ENCODE results near the gene ALKBH7. TPM values are rescaled to one million over a fixed set of nuclear protein-coding genes. Genes with fewer than 3 reads are reported as not detected.
"Not testable (repeated sequence)": the region's sequence is repeated elsewhere in the genome, so short reads cannot be mapped to it uniquely, and the experiment has no call there.

ALKBH7 gene
- total and polyA plus RNA-seq, 10 of the 15 experiments (the other 5 are each of a cell fraction or from before 2014, with no cell fraction given) = 0.31 to 82.5 (median 37.6) TPM

DNA sequence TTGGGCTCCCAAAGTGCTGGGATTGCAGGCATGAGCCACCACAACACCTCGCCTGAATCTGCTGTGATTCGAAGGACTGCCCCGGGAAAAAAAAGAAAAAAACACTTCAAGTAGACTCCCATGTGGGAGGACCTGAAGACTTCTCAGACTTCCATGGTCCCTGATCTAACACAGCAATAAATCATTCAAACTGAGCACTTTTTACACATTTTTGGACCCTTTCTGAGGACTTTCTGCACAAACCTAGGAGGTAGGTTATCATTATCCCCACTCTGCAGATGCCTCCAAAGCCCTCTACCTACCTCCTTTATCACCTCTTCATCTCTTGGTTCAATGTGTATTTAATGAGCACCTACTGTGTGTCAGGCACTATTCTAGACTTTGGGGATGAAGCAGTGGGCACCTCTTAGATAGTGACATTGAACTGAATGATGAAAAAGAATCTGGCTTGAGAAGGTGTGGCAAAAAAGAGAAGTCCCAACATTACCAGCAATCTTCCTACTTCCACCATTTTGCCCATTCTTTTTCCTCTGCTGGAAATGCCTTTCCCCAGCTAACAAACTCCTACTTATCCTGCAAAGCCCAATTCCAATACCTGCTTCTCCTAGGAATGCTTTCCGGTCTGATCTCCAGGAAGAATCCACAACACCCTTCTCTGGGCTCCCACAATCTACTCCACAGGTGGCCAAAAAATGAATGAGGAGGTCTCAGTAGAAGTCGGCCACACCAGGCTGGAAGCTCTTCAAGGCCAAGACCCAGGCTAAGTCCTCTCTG lies 12.8 kb upstream of the ALKBH7 start:
- CTCF ChIA-PET = interaction anchor here (0.5 kb wide), 1 partner anchor 12 kb away, joined by 3 read pairs; no protein-coding TSS in a partner anchor

DNA sequence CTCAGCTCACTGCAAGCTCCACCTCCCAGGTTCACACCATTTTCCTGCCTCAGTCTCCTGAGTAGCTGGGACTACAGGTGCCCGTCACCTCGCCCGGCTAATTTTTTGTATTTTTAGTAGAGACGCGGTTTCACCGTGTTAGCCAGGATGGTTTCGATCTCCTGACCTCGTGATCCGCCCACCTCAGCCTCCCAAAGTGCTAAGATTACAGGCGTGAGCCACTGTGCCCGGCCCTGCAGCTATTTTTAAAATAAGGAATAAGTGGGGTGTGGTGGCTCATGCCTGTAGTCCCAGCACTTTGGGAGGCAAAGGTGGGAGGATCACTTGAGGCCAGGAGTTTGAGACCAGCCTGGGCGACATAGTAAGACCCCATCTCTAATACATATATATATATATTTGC lies 12.1 kb upstream of the ALKBH7 start:
- FAIRE-seq; H3K9ac ChIP-seq (ENCODE audit: control insufficient read depth, insufficient read depth, low read length); H4K20me1 ChIP-seq (ENCODE audit: control insufficient read depth, insufficient read depth); intact Hi-C loops (cut with micrococcal nuclease; ENCODE audit: unreplicated experiment); H2AFZ ChIP-seq (ENCODE audit: control insufficient read depth, low read depth, low read length); H3K27ac ChIP-seq (ENCODE audit: control insufficient read depth, insufficient read depth); H3K4me2 ChIP-seq (ENCODE audit: control insufficient read depth, insufficient read depth); H3K36me3 ChIP-seq (ENCODE audit: control insufficient read depth in 2 of 2, insufficient read depth in 2 of 2, low read length in 1 of 2); ATAC-seq; in situ Hi-C loops (cut with MboI); H3K4me3 ChIP-seq; DNase-seq (ENCODE audit: low read depth, low spot score); BruUV-seq (replicated peaks); H3K27me3 ChIP-seq (replicated peaks in 1 of 2; ENCODE audit: control insufficient read depth in 2 of 2, insufficient read depth in 2 of 2, low read length in 1 of 2); H3K9me3 ChIP-seq (replicated peaks; ENCODE audit: control insufficient read depth, insufficient read depth, low read length); H3K4me1 ChIP-seq (ENCODE audit: control insufficient read depth, insufficient read depth, low read length): not testable (repeated sequence)
- POLR2A ChIA-PET = interaction anchor here (0.7 kb wide), 1 partner anchor 139 kb away, joined by 3 read pairs; no protein-coding TSS in a partner anchor
- SMC1A ChIA-PET (ENCODE audit: uncharacterized antibody, unreplicated experiment) = interaction anchor here (1.0 kb wide), 1 partner anchor 12 kb away, joined by 10 read pairs; the partner anchor contains the start of gene ALKBH7
- peaks cover 15% of the 10 kb centered on the region for H3K79me2 ChIP-seq (ENCODE audit: control insufficient read depth, insufficient read depth, low read length)
- CTCF ChIA-PET = interaction anchor here (0.5 to 1.1 kb wide), 2 partner anchors 11 to 234 kb away, joined by 3 read pairs; no protein-coding TSS in a partner anchor
- RAD21 ChIA-PET (ENCODE audit: unreplicated experiment) = interaction anchor here (0.7 kb wide), 1 partner anchor 160 kb away, joined by 3 read pairs; no protein-coding TSS in a partner anchor
- 63% methylated on average over 12 of the region's 12 CpGs for WGBS (ENCODE audit: insufficient coverage, insufficient replicate concordance, low lambda C conversion rate, missing lambda C conversion rate)

More for the DNA sequence above, 12.8 kb upstream of the ALKBH7 start:
- in situ Hi-C loops (cut with MboI) = no loop called here
- ChIA-PET SMC1A (ENCODE audit: uncharacterized antibody, unreplicated experiment) (no interaction called here), POLR2A (no interaction called here), RAD21 (ENCODE audit: unreplicated experiment) (no interaction called here)
- FAIRE-seq (no peak), ATAC-seq (no peak), DNase-seq (ENCODE audit: low read depth, low spot score) (no peak)
- Histone ChIP-seq H3K9ac (ENCODE audit: control insufficient read depth, insufficient read depth, low read length) (no peak overlapping the region), H3K79me2 (ENCODE audit: control insufficient read depth, insufficient read depth, low read length) (peaks cover 15% of the 10 kb centered on the region), H4K20me1 (ENCODE audit: control insufficient read depth, insufficient read depth) (no peaks in the 10 kb centered on the region), H3K9me3 (replicated peaks; ENCODE audit: control insufficient read depth, insufficient read depth, low read length) (no peaks in the 10 kb centered on the region), H3K27ac (ENCODE audit: control insufficient read depth, insufficient read depth) (no peak overlapping the region), H3K36me3 (ENCODE audit: control insufficient read depth in 2 of 2, insufficient read depth in 2 of 2, low read length in 1 of 2) (no peaks in the 10 kb centered on the region; a peak in 1 of 4 replicates), H3K4me3 (no peak overlapping the region), H3K4me2 (ENCODE audit: control insufficient read depth, insufficient read depth) (no peak overlapping the region), H3K4me1 (ENCODE audit: control insufficient read depth, insufficient read depth, low read length) (no peaks in the 10 kb centered on the region), H3K27me3 (replicated peaks in 1 of 2; ENCODE audit: control insufficient read depth in 2 of 2, insufficient read depth in 2 of 2, low read length in 1 of 2) (no peaks in the 10 kb centered on the region), H2AFZ (ENCODE audit: control insufficient read depth, low read depth, low read length) (no peak overlapping the region)
- WGBS (ENCODE audit: insufficient coverage, insufficient replicate concordance, low lambda C conversion rate, missing lambda C conversion rate) = 79% methylated on average over 5 of the region's 5 CpGs
- no TSS peak for BruUV-seq (replicated peaks)
- intact Hi-C loops (cut with micrococcal nuclease; ENCODE audit: unreplicated experiment) = no loop called here
- TF ChIP-seq SPI1 (IDR thresholded peaks at IDR 0.05; ENCODE audit: borderline replicate concordance, insufficient read depth, low read depth, low read length) (no peak), ZNF207 (IDR thresholded peaks at IDR 0.05; ENCODE audit: borderline replicate concordance) (no peak), RELA (IDR thresholded peaks at IDR 0.05; ENCODE audit: borderline replicate concordance, partially characterized antibody) (no peak), HDAC2 (IDR thresholded peaks at IDR 0.05) (no peak), PML (IDR thresholded peaks at IDR 0.05; ENCODE audit: low read length) (no peak), IKZF2 (IDR thresholded peaks at IDR 0.05) (no peak), DPF2 (IDR thresholded peaks at IDR 0.05) (no peak), EGR1 (IDR thresholded peaks at IDR 0.05; ENCODE audit: borderline replicate concordance in 1 of 2, low read depth in 2 of 2, low read length in 2 of 2) (no peak), PAX8 (IDR thresholded peaks at IDR 0.05) (no peak), NFYA (IDR thresholded peaks at IDR 0.05; ENCODE audit: borderline replicate concordance, low read depth, low read length) (no peak), ZNF274 (IDR thresholded peaks at IDR 0.05; ENCODE audit: insufficient read depth, insufficient read length) (no peak), CREB1 (IDR thresholded peaks at IDR 0.05; ENCODE audit: low read depth) (no peak), SMARCA5 (IDR thresholded peaks at IDR 0.05) (no peak), RB1 (IDR thresholded peaks at IDR 0.05; ENCODE audit: borderline replicate concordance) (no peak), MYC (IDR thresholded peaks at IDR 0.05; ENCODE audit: insufficient read depth, insufficient read length, insufficient replicate concordance, low read length, severe bottlenecking) (no peak), ETV6 (conservative IDR thresholded peaks at IDR 0.05 in 1 of 2, IDR thresholded peaks at IDR 0.05 in 1 of 2; ENCODE audit: borderline replicate concordance in 1 of 2, low read depth in 1 of 2) (no peak), NFXL1 (IDR thresholded peaks at IDR 0.05; ENCODE audit: borderline replicate concordance) (no peak)
- TF ChIP-seq, protein P1, sequence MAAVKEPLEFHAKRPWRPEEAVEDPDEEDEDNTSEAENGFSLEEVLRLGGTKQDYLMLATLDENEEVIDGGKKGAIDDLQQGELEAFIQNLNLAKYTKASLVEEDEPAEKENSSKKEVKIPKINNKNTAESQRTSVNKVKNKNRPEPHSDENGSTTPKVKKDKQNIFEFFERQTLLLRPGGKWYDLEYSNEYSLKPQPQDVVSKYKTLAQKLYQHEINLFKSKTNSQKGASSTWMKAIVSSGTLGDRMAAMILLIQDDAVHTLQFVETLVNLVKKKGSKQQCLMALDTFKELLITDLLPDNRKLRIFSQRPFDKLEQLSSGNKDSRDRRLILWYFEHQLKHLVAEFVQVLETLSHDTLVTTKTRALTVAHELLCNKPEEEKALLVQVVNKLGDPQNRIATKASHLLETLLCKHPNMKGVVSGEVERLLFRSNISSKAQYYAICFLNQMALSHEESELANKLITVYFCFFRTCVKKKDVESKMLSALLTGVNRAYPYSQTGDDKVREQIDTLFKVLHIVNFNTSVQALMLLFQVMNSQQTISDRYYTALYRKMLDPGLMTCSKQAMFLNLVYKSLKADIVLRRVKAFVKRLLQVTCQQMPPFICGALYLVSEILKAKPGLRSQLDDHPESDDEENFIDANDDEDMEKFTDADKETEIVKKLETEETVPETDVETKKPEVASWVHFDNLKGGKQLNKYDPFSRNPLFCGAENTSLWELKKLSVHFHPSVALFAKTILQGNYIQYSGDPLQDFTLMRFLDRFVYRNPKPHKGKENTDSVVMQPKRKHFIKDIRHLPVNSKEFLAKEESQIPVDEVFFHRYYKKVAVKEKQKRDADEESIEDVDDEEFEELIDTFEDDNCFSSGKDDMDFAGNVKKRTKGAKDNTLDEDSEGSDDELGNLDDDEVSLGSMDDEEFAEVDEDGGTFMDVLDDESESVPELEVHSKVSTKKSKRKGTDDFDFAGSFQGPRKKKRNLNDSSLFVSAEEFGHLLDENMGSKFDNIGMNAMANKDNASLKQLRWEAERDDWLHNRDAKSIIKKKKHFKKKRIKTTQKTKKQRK (IDR thresholded peaks at IDR 0.05; ENCODE audit: low read depth, low read length) = no peak

Measured in GM12878 (cell line).